RWPE2 (cell line): Measurements from ENCODE around the gene KRT25.

Experiments used
- ATAC-seq: fragments of 200-7000 bp; cut with Tn5 transposase; 3 replicates; pipeline ENCODE4 v1.9.1; 2021; ENCODE audit warnings: low read depth
- DNase-seq: peaks from one replicate; pipeline ENCODE4 v3.0.0-alpha.2; 2020; ENCODE audit warnings: low spot score
- H3K27ac ChIP-seq: fragments of 450-650 bp; 2 replicates; pipeline ENCODE4 v1.5.1; 2017; ENCODE audit warnings: mild to moderate bottlenecking; ENCODE audit not compliant: poor library complexity, severe bottlenecking
- H3K27me3 ChIP-seq: fragments of 250-450 bp; sonication (Bioruptor Pico); 2 replicates; pipeline ENCODE4 v1.5.1; 2021; ENCODE audit warnings: mild to moderate bottlenecking, moderate library complexity; ENCODE audit not compliant: insufficient read depth, poor library complexity, severe bottlenecking
- H3K36me3 ChIP-seq: fragments of 250-450 bp; sonication (Bioruptor Pico); 2 replicates; pipeline ENCODE4 v1.5.1; 2020; ENCODE audit warnings: low read depth, mild to moderate bottlenecking, moderate library complexity
- H3K4me1 ChIP-seq: fragments of 250-450 bp; sonication (Bioruptor Pico); 2 replicates; pipeline ENCODE4 v1.5.1; 2021; ENCODE audit warnings: mild to moderate bottlenecking, moderate library complexity; ENCODE audit not compliant: insufficient read depth, poor library complexity, severe bottlenecking
- H3K4me3 ChIP-seq: fragments of 250-450 bp; sonication (Bioruptor Pico); 2 replicates; pipeline ENCODE4 v1.5.1; 2021; ENCODE audit warnings: mild to moderate bottlenecking, moderate library complexity; ENCODE audit not compliant: severe bottlenecking
- H3K9me3 ChIP-seq: fragments of 250-450 bp; sonication (Bioruptor Pico); 2 replicates; pipeline ENCODE4 v1.5.1; 2021; ENCODE audit warnings: mild to moderate bottlenecking, moderate library complexity; ENCODE audit not compliant: severe bottlenecking
- TF ChIP-seq, protein P1 (sequence below): fragments of 450-650 bp; IDR thresholded peaks from one replicate; pipeline ENCODE4 v1.5.1; 2017; ENCODE audit warnings: mild to moderate bottlenecking, moderate library complexity; ENCODE audit not compliant: poor library complexity, severe bottlenecking

KRT25 gene

DNA sequence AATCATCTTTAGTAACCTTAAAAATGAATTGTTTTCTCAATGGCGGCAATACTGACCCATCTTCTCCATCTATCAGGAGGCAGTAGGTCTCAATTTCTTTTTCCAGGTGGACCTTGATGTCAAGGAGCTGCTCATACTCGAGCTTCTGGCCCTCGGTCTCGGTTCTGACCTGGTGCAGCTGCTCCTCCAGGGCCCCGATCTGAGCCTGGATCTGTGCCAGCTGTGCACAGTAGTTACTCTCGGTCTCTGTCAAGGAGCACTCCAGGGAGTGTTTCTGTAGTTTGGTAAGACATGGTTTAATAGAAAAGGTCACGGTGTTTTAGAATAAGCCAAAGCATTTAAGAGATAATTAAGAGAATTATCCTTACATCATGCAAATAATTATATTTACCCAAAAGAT is 22.3 kb upstream of the KRT25 start:
- H3K27me3 ChIP-seq = peaks cover 20% of the 10 kb centered on the region
- no peaks in the 10 kb centered on the region for H3K36me3 ChIP-seq
- H3K9me3 ChIP-seq = no peaks in the 10 kb centered on the region
- no peaks in the 10 kb centered on the region for H3K4me1 ChIP-seq
- H3K27ac ChIP-seq = no peak overlapping the region
- DNase-seq = no peak
- TF ChIP-seq, protein P1, sequence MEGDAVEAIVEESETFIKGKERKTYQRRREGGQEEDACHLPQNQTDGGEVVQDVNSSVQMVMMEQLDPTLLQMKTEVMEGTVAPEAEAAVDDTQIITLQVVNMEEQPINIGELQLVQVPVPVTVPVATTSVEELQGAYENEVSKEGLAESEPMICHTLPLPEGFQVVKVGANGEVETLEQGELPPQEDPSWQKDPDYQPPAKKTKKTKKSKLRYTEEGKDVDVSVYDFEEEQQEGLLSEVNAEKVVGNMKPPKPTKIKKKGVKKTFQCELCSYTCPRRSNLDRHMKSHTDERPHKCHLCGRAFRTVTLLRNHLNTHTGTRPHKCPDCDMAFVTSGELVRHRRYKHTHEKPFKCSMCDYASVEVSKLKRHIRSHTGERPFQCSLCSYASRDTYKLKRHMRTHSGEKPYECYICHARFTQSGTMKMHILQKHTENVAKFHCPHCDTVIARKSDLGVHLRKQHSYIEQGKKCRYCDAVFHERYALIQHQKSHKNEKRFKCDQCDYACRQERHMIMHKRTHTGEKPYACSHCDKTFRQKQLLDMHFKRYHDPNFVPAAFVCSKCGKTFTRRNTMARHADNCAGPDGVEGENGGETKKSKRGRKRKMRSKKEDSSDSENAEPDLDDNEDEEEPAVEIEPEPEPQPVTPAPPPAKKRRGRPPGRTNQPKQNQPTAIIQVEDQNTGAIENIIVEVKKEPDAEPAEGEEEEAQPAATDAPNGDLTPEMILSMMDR = no peak
- H3K4me3 ChIP-seq = no peak overlapping the region
- ATAC-seq = no peak

DNA sequence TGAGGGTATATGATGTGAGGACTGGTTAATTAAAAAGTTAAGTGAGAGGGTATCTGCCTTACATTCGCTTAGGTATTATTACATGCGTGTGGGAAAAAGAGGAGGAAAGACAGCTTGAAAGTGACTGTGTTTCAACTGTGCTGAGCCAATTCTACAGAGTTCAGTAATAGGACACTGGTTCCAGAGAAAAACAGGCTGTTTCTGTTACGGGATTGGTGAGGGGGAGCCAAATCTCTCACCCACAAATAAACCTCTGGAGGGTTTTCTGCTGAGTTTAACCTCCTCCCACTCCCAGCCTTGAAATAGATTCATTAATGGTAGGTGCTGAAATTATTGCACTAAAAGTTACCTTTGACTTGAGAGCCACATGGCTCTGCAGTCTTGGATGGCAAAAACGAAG is 20.8 kb upstream of the KRT25 start:
- DNase-seq (no peak), ATAC-seq (no peak)
- H3K4me1 ChIP-seq = no peaks in the 10 kb centered on the region
- H3K27ac ChIP-seq = no peak overlapping the region
- TF ChIP-seq, protein P1 = no peak
- H3K36me3 ChIP-seq = no peaks in the 10 kb centered on the region
- H3K9me3 ChIP-seq = no peaks in the 10 kb centered on the region
- H3K27me3 ChIP-seq = peaks cover 31% of the 10 kb centered on the region
- no peak overlapping the region for H3K4me3 ChIP-seq

DNA sequence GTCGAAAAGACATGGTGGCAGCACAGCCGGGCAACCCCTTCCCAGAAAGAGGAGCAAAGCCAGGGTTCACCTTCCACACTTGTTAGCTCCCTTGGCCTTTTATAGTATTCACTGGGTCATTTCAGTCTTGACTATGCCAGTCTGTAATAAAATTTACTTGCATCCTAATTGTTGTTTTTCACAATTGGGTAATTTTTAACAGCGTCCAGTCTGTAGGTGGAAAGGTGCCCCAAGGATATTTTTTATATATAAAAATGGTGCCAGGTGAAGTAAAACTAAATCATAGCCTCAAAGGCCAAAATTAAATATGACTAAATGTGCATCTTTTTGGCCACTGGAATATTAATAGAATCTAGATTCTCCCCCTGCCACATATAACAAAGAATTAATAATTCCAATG is 17.0 kb upstream of the KRT25 start, which contains the start of gene KRT26:
Gene KRT26 (minus strand): TSS at position 101 of the 400 bp plus-strand sequence. CDS start 88 bp downstream, at position 13.
- Histone ChIP-seq H3K36me3 (no peaks in the 10 kb centered on the region), H3K4me3 (no peak within 1 kb of the TSS), H3K27ac (no peak within 1 kb of the TSS), H3K4me1 (no peaks in the 10 kb centered on the region), H3K27me3 (peaks cover 32% of the 10 kb centered on the region), H3K9me3 (no peaks in the 10 kb centered on the region)
- ATAC-seq = no peak
- TF ChIP-seq, protein P1 = no peak
- no peak for DNase-seq

DNA sequence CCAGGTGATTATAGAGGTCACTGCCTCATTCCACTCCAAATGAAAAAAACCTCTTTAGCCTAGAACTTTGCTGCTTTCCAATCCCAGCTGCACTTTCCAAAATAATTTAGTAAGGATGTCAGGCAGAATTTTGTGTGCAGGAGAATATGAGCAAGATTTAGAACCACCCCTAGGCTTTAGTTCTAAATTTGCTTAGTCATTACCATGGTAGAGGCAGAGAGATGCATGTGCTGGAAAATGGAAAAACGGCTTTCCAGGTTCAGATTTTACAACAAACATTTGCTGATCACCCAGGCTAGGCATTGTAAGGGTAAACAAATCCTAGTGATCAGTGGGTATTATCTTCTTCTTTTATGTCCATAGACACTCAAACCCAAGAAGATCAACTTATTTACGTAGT is 10.5 kb upstream of the KRT25 start:
- Histone ChIP-seq H3K27ac (no peak overlapping the region), H3K36me3 (no peaks in the 10 kb centered on the region), H3K4me1 (no peaks in the 10 kb centered on the region), H3K9me3 (peaks cover 9% of the 10 kb centered on the region), H3K4me3 (no peak overlapping the region), H3K27me3 (peaks cover 2% of the 10 kb centered on the region)
- no peak for DNase-seq
- TF ChIP-seq, protein P1 = no peak
- no peak for ATAC-seq

DNA sequence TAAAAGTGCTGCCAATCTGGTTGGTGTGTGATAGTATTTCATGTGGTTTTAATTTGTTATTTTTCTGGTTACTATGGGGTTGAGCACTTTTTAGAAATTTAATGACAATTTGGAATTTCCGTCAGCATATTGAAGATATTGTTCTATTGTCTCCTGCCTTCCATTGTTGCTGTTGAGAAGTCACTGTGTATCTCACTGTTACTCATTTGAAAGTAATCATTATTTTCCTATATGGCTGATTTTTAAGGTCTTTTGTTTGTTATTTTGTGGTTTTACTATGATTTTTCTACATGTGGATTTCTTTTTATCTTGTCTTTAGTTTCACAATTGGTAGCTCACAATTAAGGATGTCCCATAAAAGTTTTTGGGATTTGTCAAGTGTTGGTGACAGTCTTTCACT is 8.6 kb upstream of the KRT25 start:
- no peak overlapping the region for H3K4me3 ChIP-seq
- no peaks in the 10 kb centered on the region for H3K36me3 ChIP-seq
- DNase-seq (no peak), ATAC-seq (no peak)
- no peaks in the 10 kb centered on the region for H3K4me1 ChIP-seq
- TF ChIP-seq, protein P1 = no peak
- H3K27ac ChIP-seq = no peak overlapping the region
- H3K27me3 ChIP-seq = no peaks in the 10 kb centered on the region
- H3K9me3 ChIP-seq = peaks cover 18% of the 10 kb centered on the region
